Activated T-helper 1 cell treated with anti-CD3 and anti-CD28 coated beads, Interleukin-2, amount 50 U/mL, for 16 hours (primary cell): ENCODE results near the gene NEURL3.
A peak's percentile ranks its signal among the peaks of the same experiment; 100 is the strongest.

Source experiments
- DNase-seq, 2 donors: peaks; one replicate each; pipeline ENCODE4 v3.0.0-alpha.2; 2020; ENCODE audit warnings: low read depth in 1 of 2, low spot score in 1 of 2

The NEURL3 gene

DNA sequence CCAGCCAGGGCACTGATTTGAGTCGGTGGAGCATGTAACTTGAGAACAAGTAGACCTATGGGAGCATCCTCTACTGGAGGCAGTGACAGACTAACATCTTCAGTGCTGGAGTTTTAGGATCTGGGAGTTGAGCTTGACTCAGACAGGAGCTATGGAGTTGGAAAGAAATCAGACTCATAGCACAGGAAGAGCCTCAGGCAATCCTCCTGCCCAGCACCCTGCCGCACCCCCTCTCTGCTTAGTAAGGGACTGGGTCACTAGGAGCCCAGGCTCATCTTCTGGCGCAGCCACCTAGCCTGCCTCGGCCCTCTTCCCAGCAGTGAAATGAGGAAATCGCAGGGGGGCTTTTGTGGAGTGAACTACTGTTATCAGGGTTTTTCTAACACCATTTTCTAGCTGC is 35.0 kb upstream of the NEURL3 start:
- DNase-seq, result no peak

DNA sequence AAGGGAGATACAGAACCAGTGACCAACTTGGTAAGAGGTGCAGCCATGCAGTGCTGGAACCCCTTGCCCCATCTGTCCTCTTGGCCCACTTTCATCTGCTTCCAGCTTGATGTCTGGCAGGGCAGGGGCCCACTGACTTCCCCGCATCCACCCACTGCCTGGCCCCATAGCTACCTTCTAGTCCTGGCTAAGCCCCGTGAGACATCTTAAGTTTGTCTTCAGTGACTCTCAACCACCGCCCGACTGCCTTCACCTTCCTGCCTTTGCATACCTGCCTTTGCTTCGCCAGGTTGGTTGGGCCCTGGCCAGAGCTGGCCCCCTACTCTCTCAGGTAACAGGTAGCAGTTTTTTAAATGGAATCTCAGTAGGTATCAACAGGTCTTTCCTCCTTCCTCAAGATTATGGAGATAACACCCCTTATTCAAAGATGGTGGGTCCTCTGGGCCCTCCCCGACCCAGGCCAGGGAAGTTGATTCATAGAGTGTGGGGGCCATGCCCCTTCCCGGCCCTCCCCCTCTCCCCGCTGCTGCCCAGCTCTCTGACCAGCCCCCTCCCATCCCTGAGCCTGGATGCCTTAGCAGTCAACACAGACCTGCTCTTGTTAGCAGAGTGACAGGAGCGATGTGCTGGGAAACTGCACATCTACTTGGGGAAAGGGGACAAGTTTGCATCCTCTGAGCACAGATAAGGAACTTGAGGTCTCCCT is 34.2 kb upstream of the NEURL3 start:
- DNase-seq, result no peak

DNA sequence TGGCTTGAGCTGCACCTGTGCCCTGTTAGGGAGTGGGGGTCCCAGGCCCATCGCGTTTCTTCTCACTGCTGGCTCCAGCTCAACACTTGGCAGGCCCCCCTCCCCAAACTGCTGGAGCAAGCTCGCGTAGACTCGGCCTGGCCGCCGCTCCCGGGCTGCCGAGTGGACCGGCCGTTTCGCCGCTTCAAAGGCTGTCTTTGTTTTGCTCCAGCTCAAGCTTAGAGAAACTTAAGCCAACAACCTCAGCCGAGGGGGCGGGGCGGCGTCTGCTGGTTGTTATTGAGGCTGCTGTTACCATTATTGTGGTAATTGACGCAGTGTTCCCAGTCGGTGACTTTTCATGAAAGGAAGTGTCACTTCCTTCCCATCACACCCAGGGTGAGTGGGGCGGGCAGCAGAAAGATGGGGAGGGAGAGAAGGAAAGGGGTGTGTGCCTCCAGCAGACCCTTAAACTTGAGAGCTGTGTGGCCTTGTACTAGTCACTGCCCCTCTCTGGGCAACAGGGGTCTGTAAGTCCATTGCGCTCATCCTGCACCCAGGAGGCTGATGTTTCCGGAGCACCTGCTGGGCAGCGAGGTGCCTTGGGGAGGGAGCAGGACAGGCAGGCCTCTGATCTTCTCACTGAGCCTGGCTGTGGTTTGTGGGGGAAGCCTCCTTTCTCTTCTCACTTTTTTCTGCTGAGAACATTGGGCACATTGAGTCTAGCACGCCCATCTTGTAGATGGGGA is 33.5 kb upstream of the NEURL3 start:
- DNase-seq, result peak; percentile 78 to 91

DNA sequence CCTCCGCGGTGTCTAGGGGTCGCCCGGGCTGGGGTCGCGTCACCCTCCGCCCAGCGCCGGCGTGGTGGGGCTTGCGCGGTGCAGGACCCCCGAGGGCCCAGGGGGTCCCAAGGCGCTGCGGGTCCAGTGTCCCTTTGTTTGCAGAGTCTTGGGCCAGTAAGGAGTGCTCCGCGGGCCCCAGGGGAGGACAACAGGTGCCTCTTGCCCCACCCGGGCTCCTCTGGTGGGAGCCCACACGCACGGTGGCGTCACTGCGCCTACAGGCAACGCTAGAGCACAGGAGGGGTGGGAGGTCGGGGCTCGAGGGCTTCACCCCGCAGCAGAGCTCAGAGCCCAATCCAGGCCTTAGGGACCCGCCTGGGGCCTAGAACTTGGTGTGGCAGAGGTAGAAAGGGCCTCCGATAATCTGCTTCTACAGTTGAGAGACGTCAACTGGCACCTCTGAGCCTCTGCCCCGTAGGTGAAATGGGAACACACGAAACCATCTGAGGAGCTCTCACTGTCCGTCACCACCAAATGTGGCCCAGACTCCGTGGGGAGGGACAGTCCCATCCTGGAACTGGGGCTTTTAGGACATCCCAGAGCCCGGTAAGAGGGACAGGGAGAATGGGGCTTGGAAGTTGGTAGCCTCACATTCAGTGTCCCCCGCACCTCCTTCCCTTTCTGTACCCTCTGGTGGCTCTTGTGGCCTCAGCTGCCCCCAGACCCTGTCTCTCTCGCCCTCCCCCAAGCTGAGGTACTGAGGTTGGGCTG is 32.8 kb upstream of the NEURL3 start:
- DNase-seq, result peak; percentile 36 to 47

DNA sequence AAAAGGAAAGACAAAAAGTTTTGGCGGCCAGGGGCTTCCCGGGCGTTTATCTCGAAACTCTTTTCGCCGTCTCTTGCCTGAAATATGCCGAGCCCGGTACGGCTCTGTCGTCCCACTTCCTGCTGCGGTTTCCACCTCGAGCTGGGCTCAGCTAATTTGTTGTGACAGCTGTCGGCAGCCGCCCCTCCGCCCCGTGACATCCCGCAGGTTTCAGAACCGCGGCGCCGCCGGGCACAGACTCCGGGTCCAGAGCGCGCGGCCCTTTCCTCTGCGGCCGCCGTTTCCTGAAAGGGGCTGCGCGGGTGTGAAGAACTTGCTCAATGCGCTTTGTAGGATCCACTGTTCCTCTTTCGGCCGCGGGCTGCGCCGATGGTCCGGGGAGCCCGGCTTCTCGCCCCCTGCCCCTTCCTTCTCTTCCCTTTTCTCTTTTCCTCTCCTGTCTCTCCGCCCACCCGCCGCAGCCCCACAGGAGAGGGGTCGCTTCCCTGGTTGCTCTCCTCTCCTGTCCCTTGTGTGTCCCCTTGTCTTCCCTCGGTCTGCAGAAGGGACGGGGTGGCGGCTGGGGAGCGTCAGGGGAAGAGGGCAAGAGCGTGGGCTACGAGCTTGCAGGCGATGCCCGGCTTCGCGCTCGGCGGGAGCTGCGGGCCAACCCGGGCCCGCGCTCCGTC is 32.0 kb upstream of the NEURL3 start:
- peak; percentile 77 to 79 for DNase-seq

DNA sequence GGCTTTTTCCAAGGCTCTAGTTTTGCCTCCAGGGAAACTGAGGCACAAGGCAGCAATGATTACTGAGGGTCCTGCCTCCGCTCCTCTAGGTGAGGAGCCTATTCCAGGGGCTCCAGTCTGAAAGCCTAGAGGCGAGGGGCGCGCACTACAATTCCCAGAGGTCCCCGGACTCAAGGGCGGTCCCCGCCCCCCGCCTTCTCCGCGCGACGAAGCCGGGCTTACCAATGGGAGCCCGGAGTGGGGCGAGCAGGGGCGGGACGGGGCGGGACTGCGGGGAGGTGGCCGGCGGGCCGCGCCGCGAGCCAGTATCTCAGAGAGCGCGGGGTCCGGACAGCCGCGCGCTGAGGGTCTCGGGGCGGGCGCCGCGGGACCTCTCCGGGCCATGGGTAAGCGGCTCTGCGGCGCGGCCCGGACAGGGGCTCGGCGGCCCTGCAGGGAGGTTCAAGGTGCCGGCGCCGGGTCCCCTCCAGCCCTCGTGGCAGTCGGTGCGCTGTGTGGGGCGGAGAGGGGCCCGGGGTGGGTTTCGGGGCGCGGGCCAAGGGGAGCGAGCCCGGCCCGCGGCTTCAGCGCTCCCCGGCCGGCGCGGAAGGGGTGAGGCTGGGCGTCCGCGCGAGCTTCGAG is 31.4 kb upstream of the NEURL3 start, which contains the start of gene ARID5A:
ARID5A (plus strand) TSS at position 308 of the 621 bp plus-strand sequence; CDS start at position 383, 75 bp downstream.
- peak; percentile 81 to 87 for DNase-seq

DNA sequence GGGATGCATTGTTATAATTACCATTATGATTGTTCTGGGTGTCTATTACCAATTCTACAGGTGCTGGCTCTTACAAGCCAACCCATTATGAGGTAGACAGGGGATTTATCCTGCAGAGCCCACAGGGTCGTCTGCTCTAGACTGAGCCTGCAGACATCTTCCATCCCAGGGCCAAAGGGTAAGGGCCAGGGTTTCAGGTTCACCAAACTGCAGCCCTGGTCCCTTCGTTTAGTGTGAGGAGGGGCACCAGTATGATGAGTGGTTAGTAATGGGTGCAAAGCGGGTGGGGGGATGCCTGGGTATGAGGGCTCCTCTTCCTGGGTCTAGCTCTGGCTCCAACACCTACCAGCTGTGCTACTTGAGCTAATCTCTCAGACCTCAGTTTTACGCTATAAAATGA is 30.2 kb upstream of the NEURL3 start:
- no peak for DNase-seq

DNA sequence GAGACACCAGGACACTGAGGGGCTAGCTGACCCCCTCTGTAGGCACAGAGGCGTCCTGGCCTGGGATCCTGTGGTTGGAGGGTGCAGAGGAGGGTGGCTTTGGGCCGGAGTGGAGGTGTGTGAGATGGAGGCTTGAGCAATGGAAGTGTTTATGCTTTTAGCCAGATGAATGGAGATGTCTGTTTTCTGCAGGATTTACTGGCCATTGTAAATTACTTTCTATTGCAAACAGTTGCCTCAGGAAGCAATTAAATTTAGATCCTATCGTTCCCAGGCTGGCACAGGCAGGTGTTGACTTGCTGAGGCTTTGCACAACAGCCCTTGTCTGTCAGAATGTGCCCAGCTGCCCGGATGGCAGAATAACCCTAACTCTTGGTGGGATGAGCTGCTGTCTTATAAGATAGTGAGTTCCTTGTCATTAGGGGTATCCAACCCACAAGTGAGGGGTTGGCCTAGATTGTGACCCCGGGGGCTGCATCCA is 29.6 kb upstream of the NEURL3 start:
- DNase-seq, result no peak

DNA sequence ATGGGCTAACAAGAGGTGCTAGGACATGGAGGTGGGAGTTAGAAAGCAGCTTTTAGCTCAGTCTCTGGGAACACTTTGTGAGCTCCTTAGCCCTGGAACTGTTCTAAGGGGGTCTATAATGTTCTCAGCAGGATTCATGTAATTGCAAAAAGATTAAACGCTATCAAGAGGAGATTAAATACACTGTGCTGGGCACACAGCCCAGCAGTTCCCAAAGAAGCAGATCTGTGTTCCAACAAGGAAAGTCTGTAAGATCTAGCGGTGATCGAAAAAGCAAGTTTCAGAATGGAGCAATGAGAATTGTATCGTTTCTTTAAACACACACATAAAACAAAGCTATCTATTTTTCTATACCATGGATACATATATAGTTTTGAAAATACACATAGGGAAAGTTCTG is 29.0 kb upstream of the NEURL3 start:
- DNase-seq, result no peak

DNA sequence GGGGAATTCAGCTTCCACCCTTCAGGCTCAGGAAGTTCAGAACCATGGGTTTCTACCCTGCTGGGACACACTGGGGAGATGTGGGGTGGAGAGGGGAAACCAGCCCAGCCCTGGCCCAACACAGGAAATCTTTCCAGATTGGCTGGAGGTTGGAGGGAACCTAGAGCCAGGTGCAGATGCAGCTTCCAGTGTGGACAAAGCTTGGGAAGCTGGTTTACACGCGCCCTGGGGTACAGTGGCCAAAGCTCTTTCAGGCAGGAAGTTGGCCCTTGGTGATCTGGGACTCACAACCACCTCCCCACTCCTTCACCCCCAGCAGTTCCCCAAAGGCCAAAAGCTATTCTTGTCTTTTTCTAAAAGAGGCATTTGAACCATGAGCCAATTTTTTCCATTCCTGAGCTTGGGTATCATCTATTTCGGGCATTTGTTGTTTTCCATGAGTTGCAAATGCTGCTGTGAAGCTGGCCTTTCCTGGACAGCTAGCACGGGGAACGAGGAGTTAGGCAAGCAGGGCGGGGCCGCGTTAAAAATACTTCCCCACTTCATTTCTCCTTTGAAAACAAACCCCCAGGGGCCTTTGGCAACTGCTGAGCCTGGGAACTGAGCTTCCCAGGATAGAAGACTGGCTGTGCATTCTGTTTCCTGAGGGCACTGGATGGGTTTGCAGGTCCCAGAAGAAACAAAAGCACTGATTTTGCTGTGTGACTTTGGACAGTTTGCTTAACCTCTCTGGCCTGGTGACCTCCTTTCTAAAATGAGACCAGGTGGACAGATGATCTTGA is 28.3 kb upstream of the NEURL3 start:
- DNase-seq, result no peak

DNA sequence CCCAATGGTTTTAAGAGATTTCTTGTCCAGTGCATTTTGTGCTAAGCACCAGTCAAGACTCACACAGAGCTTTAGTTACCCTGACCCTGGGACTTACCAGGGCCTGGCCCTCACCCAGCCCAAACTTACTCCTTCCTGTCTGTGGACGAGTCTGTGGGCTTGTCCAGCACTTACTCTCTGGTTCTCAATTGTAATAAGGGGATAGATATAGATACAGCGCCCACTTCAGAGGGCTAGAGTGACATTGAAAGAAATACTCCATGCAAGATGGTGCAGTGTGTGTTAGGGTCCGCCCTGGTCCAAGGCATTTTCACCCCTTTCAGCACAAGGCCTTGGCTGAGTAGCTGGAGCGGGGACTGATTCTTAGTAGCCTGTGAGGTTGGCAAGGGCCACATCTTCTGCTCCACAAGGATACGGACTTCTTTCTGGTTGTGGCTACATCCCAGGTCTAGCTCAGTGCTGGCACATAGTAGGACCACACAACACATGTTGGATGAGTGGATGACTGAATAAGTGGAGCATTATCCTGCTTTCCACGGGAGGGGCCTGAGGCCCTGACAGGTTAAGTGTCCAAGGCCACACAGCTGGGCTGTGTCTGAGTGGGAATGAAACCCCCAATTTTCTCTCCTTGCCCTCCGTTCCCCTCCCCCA is 27.6 kb upstream of the NEURL3 start:
- DNase-seq, result no peak

DNA sequence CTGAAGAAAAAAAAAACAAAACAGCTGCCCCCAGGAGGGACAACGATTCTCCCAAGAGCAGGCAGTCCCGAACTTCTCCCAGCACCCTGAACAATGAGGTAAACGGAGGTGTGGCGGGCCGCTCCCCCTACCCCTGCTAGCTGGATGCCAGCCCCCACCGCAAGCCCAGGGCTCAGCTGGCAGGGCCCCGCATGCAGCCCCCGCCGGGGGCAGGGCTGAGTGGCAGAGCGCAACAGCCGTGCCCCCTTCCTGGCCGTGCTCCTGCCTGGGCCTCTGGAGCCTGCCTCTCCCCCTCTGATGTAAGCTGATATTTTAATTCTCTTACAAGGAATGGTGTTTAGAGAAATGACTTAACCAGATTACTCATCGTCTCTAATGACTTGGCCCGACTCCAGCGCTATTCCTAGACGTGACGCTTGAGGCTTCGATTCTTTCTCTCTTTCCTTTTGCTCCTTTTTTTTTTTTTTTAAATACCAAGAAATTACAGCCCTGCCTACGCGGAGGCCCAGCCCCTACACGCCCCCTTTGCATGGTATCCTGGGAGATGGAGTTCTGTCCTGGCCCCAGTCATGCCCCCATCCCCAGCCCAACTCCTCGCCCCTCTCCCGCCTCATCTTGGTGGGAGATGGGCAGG is 26.8 kb upstream of the NEURL3 start:
- peak; percentile 61 to 77 for DNase-seq

DNA sequence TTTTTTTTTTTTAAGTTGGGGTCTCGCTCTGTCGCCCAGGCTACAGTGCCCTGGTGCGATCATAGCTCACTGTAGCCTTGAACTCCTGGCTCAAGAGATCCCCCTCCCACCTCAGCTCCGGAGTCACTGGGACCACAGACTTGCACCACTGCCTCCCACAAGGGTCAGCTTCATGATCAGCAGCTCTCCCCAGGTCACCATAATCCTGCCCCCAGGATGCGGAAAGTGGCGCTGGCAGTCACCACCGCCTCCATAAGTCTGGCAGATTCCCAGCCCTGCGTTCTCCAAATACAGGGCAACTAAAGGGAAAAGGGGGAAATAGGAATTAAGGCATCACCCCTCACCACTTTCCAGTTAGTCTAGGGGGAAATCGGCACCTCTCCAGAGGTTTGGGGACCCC is 26.2 kb upstream of the NEURL3 start:
- DNase-seq, result no peak

DNA sequence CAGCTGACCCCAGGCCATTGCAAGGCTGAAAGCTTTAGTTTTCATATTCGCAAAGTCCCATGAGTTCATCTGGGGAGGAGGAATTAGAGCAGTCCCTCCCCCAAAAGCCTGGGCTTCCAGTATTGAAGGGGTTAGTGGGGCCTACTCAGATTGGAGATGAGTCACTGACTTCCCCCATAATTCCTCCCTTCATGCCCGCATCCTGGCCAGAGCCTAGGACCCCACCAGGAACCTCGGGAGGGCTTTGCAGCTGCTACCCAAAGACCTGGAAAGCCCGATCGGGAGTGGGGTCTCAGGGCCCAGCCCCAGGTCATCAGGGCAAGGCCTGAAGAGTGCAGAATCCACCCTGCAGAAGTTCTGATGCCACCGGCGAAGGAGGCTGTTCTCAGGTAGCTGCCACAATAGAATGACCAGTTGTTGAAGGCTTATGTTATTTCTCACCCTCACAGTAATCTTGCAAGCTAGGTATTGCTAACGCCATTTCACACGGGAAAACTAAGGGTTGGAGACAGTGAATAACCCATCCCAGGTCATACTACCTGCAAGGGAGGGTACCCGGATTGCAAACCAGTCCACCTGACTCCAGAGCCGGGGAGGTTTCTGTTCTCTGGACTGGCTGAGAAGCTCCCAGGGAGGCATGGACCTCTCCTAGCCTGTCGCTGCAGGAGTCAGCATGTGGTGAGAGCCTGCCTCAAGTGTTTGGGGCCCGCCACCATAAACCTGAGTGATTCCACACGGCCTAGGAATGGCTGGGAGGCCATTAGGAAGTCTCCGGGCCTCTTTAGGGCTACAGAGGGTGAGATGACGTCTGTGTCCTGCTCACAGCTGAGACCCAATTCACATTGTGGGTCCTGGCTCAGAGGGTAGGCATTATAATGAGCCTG is 25.6 kb upstream of the NEURL3 start:
- DNase-seq, result no peak

DNA sequence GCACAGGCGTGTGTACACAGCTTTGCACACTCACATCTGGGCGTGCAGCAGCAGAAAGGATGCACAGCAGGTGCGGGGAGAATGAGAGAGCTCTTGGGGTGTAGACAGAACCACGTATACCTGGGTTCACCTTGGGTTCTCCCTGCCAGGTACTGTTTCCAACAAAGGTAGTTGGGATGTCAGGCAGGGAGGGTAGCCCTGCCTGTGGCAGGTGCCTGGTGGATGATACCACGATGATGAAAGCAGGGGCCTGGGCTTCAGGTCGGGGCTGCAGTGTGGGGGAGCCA is 24.9 kb upstream of the NEURL3 start:
- no peak for DNase-seq

DNA sequence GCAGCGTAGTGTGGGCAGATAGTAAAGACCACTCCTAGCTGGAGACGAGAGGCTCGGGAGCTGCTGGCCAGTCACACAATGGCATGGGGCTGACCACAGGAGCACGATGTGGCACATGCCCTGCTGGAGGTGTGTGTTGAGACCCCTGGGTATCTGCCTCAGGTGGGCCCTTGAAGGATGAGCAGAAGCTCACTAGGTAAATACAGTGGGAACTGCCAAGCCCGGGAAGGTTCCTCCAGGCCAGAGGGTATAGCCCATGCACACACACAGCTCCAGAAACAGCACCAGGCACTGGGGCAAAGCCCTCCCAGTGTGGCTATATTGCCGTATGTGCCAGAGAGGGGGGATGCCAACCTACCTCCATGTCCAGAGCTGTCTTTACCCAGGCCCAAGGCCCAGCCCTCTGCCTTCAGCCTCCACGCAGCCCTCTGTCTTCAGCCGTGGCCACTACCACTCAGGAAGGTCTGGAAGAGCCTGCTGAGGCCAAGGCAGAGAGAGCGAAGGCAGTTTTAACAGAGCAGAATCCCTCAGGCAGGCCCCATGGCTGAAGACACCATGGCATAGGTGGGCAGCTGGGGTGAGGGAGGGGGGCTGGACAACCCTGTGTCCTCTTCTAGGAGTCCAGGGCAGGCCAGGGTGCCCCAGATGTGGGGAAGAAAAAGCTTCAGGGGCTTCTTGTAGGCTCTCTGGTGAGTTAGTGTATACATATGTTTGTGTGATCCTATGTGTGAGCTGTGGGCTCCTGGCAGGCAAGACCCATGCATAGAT is 24.4 kb upstream of the NEURL3 start:
- DNase-seq, result no peak

DNA sequence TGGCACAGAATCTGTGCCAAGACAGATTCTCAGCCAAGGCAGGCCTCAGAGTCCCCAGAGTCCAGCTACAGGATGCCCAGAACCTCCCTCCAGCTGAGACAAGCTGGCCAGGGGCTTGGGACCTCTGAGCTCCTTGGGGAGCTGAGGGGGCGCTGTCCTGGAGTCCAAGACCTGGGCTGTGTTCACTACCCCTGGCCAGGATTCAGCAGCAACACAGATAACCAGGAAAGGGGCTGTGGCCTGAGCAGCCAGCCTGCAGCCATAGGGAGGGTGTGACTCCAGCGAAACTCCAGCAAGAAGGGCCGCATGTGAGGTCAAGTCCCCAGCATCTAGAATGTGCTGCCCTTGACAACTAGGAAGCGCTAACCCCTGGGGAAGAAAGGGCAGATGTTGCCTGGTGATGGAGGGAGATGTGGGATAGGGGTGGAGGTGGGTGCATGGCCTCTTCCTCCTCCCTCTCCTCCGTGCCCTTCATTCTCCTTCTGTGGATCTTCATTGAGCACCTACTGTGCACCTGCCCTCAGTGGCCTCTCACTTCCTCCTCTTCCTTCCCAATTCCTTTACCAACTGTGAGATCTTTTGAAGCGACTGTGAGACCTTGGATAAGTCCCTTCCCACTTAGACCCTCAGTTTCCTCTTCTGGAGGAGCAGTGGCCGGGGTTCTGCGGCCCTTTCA is 23.7 kb upstream of the NEURL3 start:
- DNase-seq, result no peak
